CD14-positive monocyte (primary cell): ENCODE results near the gene PDE4B. TPM values are rescaled to one million over a fixed set of nuclear protein-coding genes. Genes with fewer than 3 reads are reported as not detected.

Experiments
- DNase-seq, 3 donors: peaks; one replicate each; pipeline ENCODE4 v3.0.0-alpha.2; 2011 to 2022
- H2AFZ ChIP-seq: 2 replicates; pipeline ENCODE4 v1.6.0; 2012; ENCODE audit warnings: mild to moderate bottlenecking, low read depth, low read length, inconsistent platforms; ENCODE audit not compliant: insufficient read depth, poor library complexity, severe bottlenecking
- H3K27ac ChIP-seq, 2 donors: 1 replicate in 1 of 2; 2 replicates in 1 of 2; pipeline ENCODE4 v1.5.1; 2012 to 2013; ENCODE audit warnings: low read length in 2 of 2, control low read depth in 1 of 2, inconsistent platforms in 1 of 2, low read depth in 1 of 2, mild to moderate bottlenecking in 1 of 2
- H3K27me3 ChIP-seq, 2 donors: one replicate each; pipeline versions ENCODE4 v1.6.0 to v1.6.1; 2011 to 2013; ENCODE audit warnings: low read length in 2 of 2; ENCODE audit not compliant: control insufficient read depth in 2 of 2, insufficient read depth in 2 of 2
- H3K36me3 ChIP-seq, 2 donors: replicated peaks in 1 of 2; 1 replicate in 1 of 2; 2 replicates in 1 of 2; pipeline versions ENCODE4 v1.5.1 to v1.6.1; 2012 to 2013; ENCODE audit warnings: low read length in 2 of 2, control low read depth in 1 of 2, inconsistent platforms in 1 of 2, mild to moderate bottlenecking in 1 of 2; ENCODE audit not compliant: insufficient read depth in 2 of 2, control insufficient read depth in 1 of 2
- H3K4me1 ChIP-seq, 2 donors: 1 replicate in 1 of 2; 2 replicates in 1 of 2; pipeline versions ENCODE4 v1.5.1 to v1.6.1; 2012 to 2013; ENCODE audit warnings: low read length in 2 of 2, control low read depth in 1 of 2, inconsistent platforms in 1 of 2, mild to moderate bottlenecking in 1 of 2, moderate library complexity in 1 of 2; ENCODE audit not compliant: insufficient read depth in 2 of 2, control insufficient read depth in 1 of 2
- H3K4me2 ChIP-seq: replicated peaks from 2 replicates; pipeline ENCODE3; 2012; ENCODE audit warnings: low read length, moderate library complexity, mild to moderate bottlenecking; ENCODE audit not compliant: poor library complexity, severe bottlenecking; ENCODE audit errors: extremely low read depth
- H3K4me3 ChIP-seq, 3 experiments: fragments of 200-600 bp in 1 of 3; sonication (generic) in 1 of 3; replicated peaks in 1 of 3; 1 replicate in 2 of 3; 2 replicates in 1 of 3; pipeline ENCODE4 v1.5.1; 2011 to 2013; ENCODE audit warnings: low read length in 3 of 3, mild to moderate bottlenecking in 3 of 3, control low read depth in 2 of 3, low read depth in 2 of 3, inconsistent platforms in 1 of 3, moderate library complexity in 1 of 3
- H3K79me2 ChIP-seq: 2 replicates; pipeline ENCODE4 v1.6.0; 2012; ENCODE audit warnings: mild to moderate bottlenecking, control low read depth, inconsistent platforms, low read length, moderate library complexity; ENCODE audit not compliant: insufficient read depth
- H3K9ac ChIP-seq: 2 replicates; pipeline ENCODE4 v1.6.0; 2017; ENCODE audit warnings: low read length, mild to moderate bottlenecking; ENCODE audit not compliant: insufficient read depth, poor library complexity, severe bottlenecking
- H3K9me3 ChIP-seq, 2 donors: replicated peaks in 1 of 2; 1 replicate in 1 of 2; 2 replicates in 1 of 2; pipeline versions ENCODE4 v1.5.1 to v1.6.1; 2012 to 2013; ENCODE audit warnings: low read length in 2 of 2, control low read depth in 1 of 2; ENCODE audit not compliant: control insufficient read depth in 1 of 2, insufficient read depth in 1 of 2
- H4K20me1 ChIP-seq: 2 replicates; pipeline ENCODE4 v1.6.0; 2012; ENCODE audit warnings: mild to moderate bottlenecking, low read length, control low read depth, moderate library complexity; ENCODE audit not compliant: insufficient read depth
- H3K27ac Mint-ChIP-seq, 7 donors: one replicate each; pipeline ENCODE4 v1.8.0; 2020; ENCODE audit warnings: mild to moderate bottlenecking in 7 of 7, mixed read lengths in 7 of 7, moderate library complexity in 6 of 7, inconsistent platforms in 2 of 7
- H3K27me3 Mint-ChIP-seq, 3 donors: one replicate each; pipeline ENCODE4 v1.8.0; 2021 to 2022; ENCODE audit warnings: low read depth in 3 of 3, mild to moderate bottlenecking in 3 of 3, mixed read lengths in 3 of 3, moderate library complexity in 3 of 3, inconsistent platforms in 1 of 3
- H3K36me3 Mint-ChIP-seq, 2 donors: one replicate each; pipeline ENCODE4 v1.8.0; 2020; ENCODE audit warnings: mixed read lengths in 2 of 2, inconsistent platforms in 1 of 2, mild to moderate bottlenecking in 1 of 2
- H3K4me1 Mint-ChIP-seq: one replicate; pipeline ENCODE4 v1.8.0; 2020; ENCODE audit warnings: mild to moderate bottlenecking, mixed read lengths
- H3K4me3 Mint-ChIP-seq, 2 donors: one replicate each; pipeline ENCODE4 v1.8.0; 2020; ENCODE audit warnings: mild to moderate bottlenecking in 2 of 2, mixed read lengths in 2 of 2, moderate library complexity in 1 of 2
- H3K9me3 Mint-ChIP-seq, 7 donors: one replicate each; pipeline ENCODE4 v1.8.0; 2020 to 2022; ENCODE audit warnings: mixed read lengths in 7 of 7, mild to moderate bottlenecking in 6 of 7, moderate library complexity in 6 of 7, inconsistent platforms in 2 of 7
- CTCF ChIP-seq: fragments of 200-600 bp; IDR thresholded peaks from one replicate; pipeline ENCODE4 v1.8.0; 2022; ENCODE audit warnings: antibody characterized with exemption, mild to moderate bottlenecking
- WGBS: methylation state at CpG from one replicate; pipeline ENCODE4 v1.1.5; 2013; ENCODE audit warnings: missing lambda C conversion rate; ENCODE audit not compliant: insufficient coverage; 5-methylcytosine and 5-hydroxymethylcytosine counted together
- intact Hi-C, 2 donors: fragments of 100-400 bp; cut with micrococcal nuclease; formaldehyde crosslinking; loops; one replicate each; pipeline versions ENCODE4 v1.15.0 to v1.15.1; 2023
- polyA plus RNA-seq, 3 donors: library from polyadenylated mRNA; depleted of rRNA in 1 of 3; unstranded in 2 of 3; stranded (reverse) in 1 of 3; fragments of 300-500 nt in 2 of 3; fragments of >200 nt in 1 of 3; fragmentation: Illumina TruSeq in 2 of 3; gene quantifications; 1 replicate in 2 of 3; 2 replicates in 1 of 3; pipeline ENCODE4 v1.2.3, GENCODE V29; 2012 to 2021

Gene PDE4B
- polyA plus RNA-seq, 3 donors, result 17.2 to 52.8 (median 25.2) TPM

GRCh38 chr1:66309006-66309741 lies 516.5 kb downstream of the PDE4B start:
- Histone ChIP-seq H3K9me3 (no peaks in the 10 kb centered on the region), H2AFZ (no peak overlapping the region), H3K4me2 (no peak overlapping the region), H3K27me3 (no peaks in the 10 kb centered on the region), H3K79me2 (no peaks in the 10 kb centered on the region), H3K27ac (no peak overlapping the region), H4K20me1 (no peaks in the 10 kb centered on the region), H3K4me3 (no peak overlapping the region), H3K4me1 (peaks cover 5 to 15% of the 10 kb centered on the region in 2 donors), H3K36me3 (no peaks in the 10 kb centered on the region), H3K9ac (no peak overlapping the region)
- TF ChIP-seq CTCF, result no peak
- no peaks in the 10 kb centered on the region for H3K27me3 Mint-ChIP-seq
- H3K4me1 Mint-ChIP-seq, result peaks cover 2% of the 10 kb centered on the region
- no peak for DNase-seq
- H3K27ac Mint-ChIP-seq, result no peak overlapping the region
- peaks cover 0 to 3% (median 0%) of the 10 kb centered on the region in 7 donors for H3K9me3 Mint-ChIP-seq
- H3K36me3 Mint-ChIP-seq, result no peaks in the 10 kb centered on the region
- intact Hi-C loops, result no loop called here
- 93% methylated on average over 3 of the region's 5 CpGs for WGBS
- H3K4me3 Mint-ChIP-seq, result no peak overlapping the region

- no peak for TF ChIP-seq CTCF
- intact Hi-C loops, result no loop called here
- Mint-ChIP-seq H3K4me1 (peaks cover 10% of the 10 kb centered on the region), H3K27me3 (no peaks in the 10 kb centered on the region), H3K9me3 (peaks cover 0 to 5% (median 0%) of the 10 kb centered on the region in 7 donors), H3K4me3 (no peak overlapping the region), H3K27ac (peak overlapping the region in 1 of 7 donors; percentile 18), H3K36me3 (no peaks in the 10 kb centered on the region)
- H3K4me2 ChIP-seq, result no peak overlapping the region
- H3K9ac ChIP-seq, result no peak overlapping the region
- H3K9me3 ChIP-seq, result no peaks in the 10 kb centered on the region
- H3K27me3 ChIP-seq, result no peaks in the 10 kb centered on the region
- H3K4me3 ChIP-seq, result no peak overlapping the region
- H3K36me3 ChIP-seq, result no peaks in the 10 kb centered on the region
- peaks cover 10 to 24% of the 10 kb centered on the region in 2 donors for H3K4me1 ChIP-seq
- no peak for DNase-seq
- H3K79me2 ChIP-seq, result no peaks in the 10 kb centered on the region
- no peaks in the 10 kb centered on the region for H4K20me1 ChIP-seq
- WGBS, result 100% methylated on average over 2 of the region's 4 CpGs
- H2AFZ ChIP-seq, result no peak overlapping the region
- no peak overlapping the region for H3K27ac ChIP-seq
Measured at GRCh38 chr1:66311092-66311491, 518.4 kb downstream of the PDE4B start.
